Endometrial microvascular endothelial cells (primary cell): ENCODE data around the gene ISY1. TPM values are rescaled to one million over a fixed set of nuclear protein-coding genes. Genes with fewer than 3 reads are reported as not detected.
"Not testable (repeated sequence)": the region's sequence is repeated elsewhere in the genome, so short reads cannot be mapped to it uniquely, and the experiment has no call there.

Experiments used
- in situ Hi-C: cut with HindIII; loops from 2 replicates; pipeline ENCODE4 v1.10.0; 2017; ENCODE audit warnings: low sequenced_read_pairs, low pct_unique_long_range_greater_than_20kb; ENCODE audit errors: inconsistent ontology term
- total RNA-seq: library from RNA; depleted of rRNA; stranded (reverse); fragments of >200 nt; gene quantifications from one replicate; pipeline ENCODE4 v1.2.3, GENCODE V29; 2015; ENCODE audit errors: inconsistent ontology term

ISY1 gene
- 24.8 TPM for total RNA-seq

GRCh38 chr3:129160891-129161859 lies at the start of gene ISY1:
Gene ISY1, minus strand, starts transcription at chr3:129161063. Its CDS starts 88 bp downstream, at chr3:129160975.
- in situ Hi-C loops: no loop called here

GRCh38 chr3:129207479-129207878 lies 46.6 kb upstream of the ISY1 start:
- in situ Hi-C loops: no loop called here

- in situ Hi-C loops: no loop called here
Measured at GRCh38 chr3:129205109-129205832, 44.4 kb upstream of the ISY1 start.

- in situ Hi-C loops: no loop called here
Measured at GRCh38 chr3:129204473-129204872, 43.6 kb upstream of the ISY1 start.

- in situ Hi-C loops: no loop called here
Measured at GRCh38 chr3:129199366-129199765, 38.5 kb upstream of the ISY1 start.

GRCh38 chr3:129197321-129197720 lies 36.5 kb upstream of the ISY1 start:
- in situ Hi-C loops: no loop called here

- in situ Hi-C loops: no loop called here
Measured at GRCh38 chr3:129196601-129197000, 35.7 kb upstream of the ISY1 start.

GRCh38 chr3:129195731-129196256 lies 34.9 kb upstream of the ISY1 start:
- in situ Hi-C loops: no loop called here

GRCh38 chr3:129189793-129190192 lies 28.9 kb upstream of the ISY1 start:
- in situ Hi-C loops: not testable (repeated sequence)

GRCh38 chr3:129187857-129188256 lies 27.0 kb upstream of the ISY1 start:
- in situ Hi-C loops: no loop called here

- in situ Hi-C loops: no loop called here
Measured at GRCh38 chr3:129185783-129186182, 24.9 kb upstream of the ISY1 start.

GRCh38 chr3:129184784-129185542 lies 24.1 kb upstream of the ISY1 start:
- in situ Hi-C loops: not testable (repeated sequence)

- in situ Hi-C loops: no loop called here
Measured at GRCh38 chr3:129184396-129184657, 23.5 kb upstream of the ISY1 start.

- in situ Hi-C loops: no loop called here
Measured at GRCh38 chr3:129183569-129184395, 22.9 kb upstream of the ISY1 start, which contains the start of gene CNBP. Gene CNBP, minus strand, starts transcription at chr3:129183896. Its CDS starts 12,139 bp downstream, at chr3:129171757.

GRCh38 chr3:129182390-129183185 lies 21.7 kb upstream of the ISY1 start:
- in situ Hi-C loops: no loop called here

- in situ Hi-C loops: no loop called here
Measured at GRCh38 chr3:129181819-129182218, 21.0 kb upstream of the ISY1 start.

GRCh38 chr3:129180461-129180860 lies 19.6 kb upstream of the ISY1 start:
- in situ Hi-C loops: no loop called here

- in situ Hi-C loops: no loop called here
Measured at GRCh38 chr3:129176051-129176450, 15.2 kb upstream of the ISY1 start.
